Breast epithelium (tissue), 3 donors: ENCODE results near the gene VAT1L.

Source experiments
- POLR2A ChIP-seq: fragments of 450-650 bp; IDR thresholded peaks from one replicate; pipeline ENCODE4 v1.6.1; 2016; ENCODE audit warnings: antibody characterized with exemption, mild to moderate bottlenecking, moderate library complexity
- TF ChIP-seq, protein P1 (sequence below), 3 donors: fragments of 450-650 bp; IDR thresholded peaks; one replicate each; pipeline ENCODE4 v1.5.1; 2016 to 2017; ENCODE audit warnings: antibody characterized with exemption in 3 of 3, mild to moderate bottlenecking in 3 of 3, moderate library complexity in 3 of 3

DNA sequence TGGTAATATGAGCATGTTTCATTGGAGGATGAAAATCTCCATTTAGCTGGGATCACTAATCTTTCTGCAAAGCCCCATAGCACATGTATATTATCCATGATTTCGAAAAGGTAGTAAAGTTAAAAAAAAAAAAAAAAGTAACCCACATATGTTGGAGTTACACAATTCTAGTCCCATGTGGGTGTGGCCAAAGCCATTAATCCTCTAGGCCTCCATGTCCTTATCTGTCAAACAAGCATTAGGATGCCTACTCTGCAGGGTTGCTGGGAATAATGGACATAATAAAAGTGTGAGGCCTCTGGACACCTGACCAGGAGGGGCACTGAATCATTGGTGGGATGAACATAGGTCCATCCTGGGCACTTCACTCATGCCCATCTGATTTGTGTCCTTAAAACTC lies 29.2 kb upstream of the VAT1L start:
- TF ChIP-seq, protein P1, sequence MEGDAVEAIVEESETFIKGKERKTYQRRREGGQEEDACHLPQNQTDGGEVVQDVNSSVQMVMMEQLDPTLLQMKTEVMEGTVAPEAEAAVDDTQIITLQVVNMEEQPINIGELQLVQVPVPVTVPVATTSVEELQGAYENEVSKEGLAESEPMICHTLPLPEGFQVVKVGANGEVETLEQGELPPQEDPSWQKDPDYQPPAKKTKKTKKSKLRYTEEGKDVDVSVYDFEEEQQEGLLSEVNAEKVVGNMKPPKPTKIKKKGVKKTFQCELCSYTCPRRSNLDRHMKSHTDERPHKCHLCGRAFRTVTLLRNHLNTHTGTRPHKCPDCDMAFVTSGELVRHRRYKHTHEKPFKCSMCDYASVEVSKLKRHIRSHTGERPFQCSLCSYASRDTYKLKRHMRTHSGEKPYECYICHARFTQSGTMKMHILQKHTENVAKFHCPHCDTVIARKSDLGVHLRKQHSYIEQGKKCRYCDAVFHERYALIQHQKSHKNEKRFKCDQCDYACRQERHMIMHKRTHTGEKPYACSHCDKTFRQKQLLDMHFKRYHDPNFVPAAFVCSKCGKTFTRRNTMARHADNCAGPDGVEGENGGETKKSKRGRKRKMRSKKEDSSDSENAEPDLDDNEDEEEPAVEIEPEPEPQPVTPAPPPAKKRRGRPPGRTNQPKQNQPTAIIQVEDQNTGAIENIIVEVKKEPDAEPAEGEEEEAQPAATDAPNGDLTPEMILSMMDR (IDR thresholded peaks at IDR 0.05) = no peak
- TF ChIP-seq POLR2A = no peak
